ENCODE data around the gene EEF1AKMT1. TPM values are rescaled to one million over a fixed set of nuclear protein-coding genes. Genes with fewer than 3 reads are reported as not detected.

EEF1AKMT1 gene
- total RNA-seq, 1 experiment from 2014 or later = 6.1 TPM

- Histone ChIP-seq H2BK12ac (ENCODE audit: insufficient read length, low read depth, low read length) (no peak overlapping the region), H2AFZ (ENCODE audit: low read length) (no peak overlapping the region), H3K18ac (ENCODE audit: insufficient read length, low read depth, low read length) (no peak overlapping the region)
These were observed 84.5 kb downstream of the EEF1AKMT1 start for GRCh38 chr13:20689291-20689690.

More at GRCh38 chr13:20689291-20689690, 84.5 kb downstream of the EEF1AKMT1 start:
- H3K9me3 ChIP-seq (ENCODE audit: control insufficient read depth, low read depth, low read length) = no peaks in the 10 kb centered on the region
- H3K4ac ChIP-seq (ENCODE audit: low read depth, low read length) = no peak overlapping the region
- TF ChIP-seq CTCF (conservative IDR thresholded peaks at IDR 0.05) = no peak
- Mint-ChIP-seq H3K27ac (no peak overlapping the region), H3K4me3 (no peak overlapping the region), H3K9me3 (no peaks in the 10 kb centered on the region), H3K27me3 (ENCODE audit: low read depth) (no peaks in the 10 kb centered on the region), H3K4me1 (peaks cover 22 to 24% of the 10 kb centered on the region in 2 experiments), H3K36me3 (ENCODE audit: insufficient read depth in 1 of 3, low read depth in 3 of 3) (no peaks in the 10 kb centered on the region)
- no peak overlapping the region for H3K9ac ChIP-seq (ENCODE audit: extremely low read depth, insufficient read length, low read length)
- no peaks in the 10 kb centered on the region for H3K23me2 ChIP-seq (ENCODE audit: insufficient read length, low read depth, low read length, poor library complexity, severe bottlenecking)
- H3K79me2 ChIP-seq (ENCODE audit: insufficient read depth, low read length) = no peaks in the 10 kb centered on the region
- no CpG with 5 or more reads among the region's 3 CpGs for WGBS (ENCODE audit: extremely low coverage, insufficient read length, low lambda C conversion rate)
- H3K56ac ChIP-seq (ENCODE audit: insufficient read length, low read depth, low read length) = no peak overlapping the region
- H2BK15ac ChIP-seq (ENCODE audit: low read depth, low read length) = no peak overlapping the region
- H2AK5ac ChIP-seq (ENCODE audit: insufficient read length, low read length) = no peak overlapping the region
- H3K27ac ChIP-seq (ENCODE audit: insufficient read length, low read depth, low read length) = no peak overlapping the region
- no peaks in the 10 kb centered on the region for H3K79me1 ChIP-seq (ENCODE audit: insufficient read depth, low read depth, low read length, poor library complexity, severe bottlenecking)
- no peaks in the 10 kb centered on the region for H3K27me3 ChIP-seq (ENCODE audit: insufficient read depth, low read length)
- no peak overlapping the region for H4K91ac ChIP-seq (ENCODE audit: insufficient read length, low read depth, low read length)
- H3T11ph ChIP-seq (ENCODE audit: low read length) = no peak overlapping the region
- H3K23ac ChIP-seq (ENCODE audit: insufficient read length, low read depth, low read length) = no peak overlapping the region
- no peak overlapping the region for H3K4me2 ChIP-seq (ENCODE audit: insufficient read depth, insufficient read length, low read length)
- H2BK5ac ChIP-seq (ENCODE audit: insufficient read length, low read length) = no peak overlapping the region
- no peaks in the 10 kb centered on the region for H4K20me1 ChIP-seq (ENCODE audit: control insufficient read depth, insufficient read depth, insufficient read length)
- H3K14ac ChIP-seq (ENCODE audit: insufficient read depth, low read length) = no peak overlapping the region
- DNase-seq = no peak
- no peak overlapping the region for H4K5ac ChIP-seq (ENCODE audit: insufficient read length, low read depth, low read length)
- no peak overlapping the region for H2BK120ac ChIP-seq (ENCODE audit: low read depth, low read length, poor library complexity, severe bottlenecking)
- no peak overlapping the region for H2BK20ac ChIP-seq (ENCODE audit: low read depth, low read length, poor library complexity, severe bottlenecking)
- H4K8ac ChIP-seq (replicated peaks; ENCODE audit: insufficient read length, low read depth, low read length) = no peak overlapping the region
- no peaks in the 10 kb centered on the region; the same call in 1 of the 2 replicates for H3K4me1 ChIP-seq (ENCODE audit: insufficient read depth, low read length)

All from H9 (cell line).